CD14-positive monocyte (primary cell): ENCODE measurements around the gene KCNB1. TPM values are rescaled to one million over a fixed set of nuclear protein-coding genes. Genes with fewer than 3 reads are reported as not detected.

Experiments
- DNase-seq, 3 donors: peaks; one replicate each; pipeline ENCODE4 v3.0.0-alpha.2; 2011 to 2022
- H2AFZ ChIP-seq: 2 replicates; pipeline ENCODE4 v1.6.0; 2012; ENCODE audit warnings: mild to moderate bottlenecking, low read depth, low read length, inconsistent platforms; ENCODE audit not compliant: insufficient read depth, poor library complexity, severe bottlenecking
- H3K27ac ChIP-seq, 2 donors: 1 replicate in 1 of 2; 2 replicates in 1 of 2; pipeline ENCODE4 v1.5.1; 2012 to 2013; ENCODE audit warnings: low read length in 2 of 2, control low read depth in 1 of 2, inconsistent platforms in 1 of 2, low read depth in 1 of 2, mild to moderate bottlenecking in 1 of 2
- H3K27me3 ChIP-seq, 2 donors: one replicate each; pipeline versions ENCODE4 v1.6.0 to v1.6.1; 2011 to 2013; ENCODE audit warnings: low read length in 2 of 2; ENCODE audit not compliant: control insufficient read depth in 2 of 2, insufficient read depth in 2 of 2
- H3K36me3 ChIP-seq, 2 donors: replicated peaks in 1 of 2; 1 replicate in 1 of 2; 2 replicates in 1 of 2; pipeline versions ENCODE4 v1.5.1 to v1.6.1; 2012 to 2013; ENCODE audit warnings: low read length in 2 of 2, control low read depth in 1 of 2, inconsistent platforms in 1 of 2, mild to moderate bottlenecking in 1 of 2; ENCODE audit not compliant: insufficient read depth in 2 of 2, control insufficient read depth in 1 of 2
- H3K4me1 ChIP-seq, 2 donors: 1 replicate in 1 of 2; 2 replicates in 1 of 2; pipeline versions ENCODE4 v1.5.1 to v1.6.1; 2012 to 2013; ENCODE audit warnings: low read length in 2 of 2, control low read depth in 1 of 2, inconsistent platforms in 1 of 2, mild to moderate bottlenecking in 1 of 2, moderate library complexity in 1 of 2; ENCODE audit not compliant: insufficient read depth in 2 of 2, control insufficient read depth in 1 of 2
- H3K4me2 ChIP-seq: replicated peaks from 2 replicates; pipeline ENCODE3; 2012; ENCODE audit warnings: low read length, moderate library complexity, mild to moderate bottlenecking; ENCODE audit not compliant: poor library complexity, severe bottlenecking; ENCODE audit errors: extremely low read depth
- H3K4me3 ChIP-seq, 3 experiments: fragments of 200-600 bp in 1 of 3; sonication (generic) in 1 of 3; replicated peaks in 1 of 3; 1 replicate in 2 of 3; 2 replicates in 1 of 3; pipeline ENCODE4 v1.5.1; 2011 to 2013; ENCODE audit warnings: low read length in 3 of 3, mild to moderate bottlenecking in 3 of 3, control low read depth in 2 of 3, low read depth in 2 of 3, inconsistent platforms in 1 of 3, moderate library complexity in 1 of 3
- H3K79me2 ChIP-seq: 2 replicates; pipeline ENCODE4 v1.6.0; 2012; ENCODE audit warnings: mild to moderate bottlenecking, control low read depth, inconsistent platforms, low read length, moderate library complexity; ENCODE audit not compliant: insufficient read depth
- H3K9ac ChIP-seq: 2 replicates; pipeline ENCODE4 v1.6.0; 2017; ENCODE audit warnings: low read length, mild to moderate bottlenecking; ENCODE audit not compliant: insufficient read depth, poor library complexity, severe bottlenecking
- H3K9me3 ChIP-seq, 2 donors: replicated peaks in 1 of 2; 1 replicate in 1 of 2; 2 replicates in 1 of 2; pipeline versions ENCODE4 v1.5.1 to v1.6.1; 2012 to 2013; ENCODE audit warnings: low read length in 2 of 2, control low read depth in 1 of 2; ENCODE audit not compliant: control insufficient read depth in 1 of 2, insufficient read depth in 1 of 2
- H4K20me1 ChIP-seq: 2 replicates; pipeline ENCODE4 v1.6.0; 2012; ENCODE audit warnings: mild to moderate bottlenecking, low read length, control low read depth, moderate library complexity; ENCODE audit not compliant: insufficient read depth
- H3K27ac Mint-ChIP-seq, 7 donors: one replicate each; pipeline ENCODE4 v1.8.0; 2020; ENCODE audit warnings: mild to moderate bottlenecking in 7 of 7, mixed read lengths in 7 of 7, moderate library complexity in 6 of 7, inconsistent platforms in 2 of 7
- H3K27me3 Mint-ChIP-seq, 3 donors: one replicate each; pipeline ENCODE4 v1.8.0; 2021 to 2022; ENCODE audit warnings: low read depth in 3 of 3, mild to moderate bottlenecking in 3 of 3, mixed read lengths in 3 of 3, moderate library complexity in 3 of 3, inconsistent platforms in 1 of 3
- H3K36me3 Mint-ChIP-seq, 2 donors: one replicate each; pipeline ENCODE4 v1.8.0; 2020; ENCODE audit warnings: mixed read lengths in 2 of 2, inconsistent platforms in 1 of 2, mild to moderate bottlenecking in 1 of 2
- H3K4me1 Mint-ChIP-seq: one replicate; pipeline ENCODE4 v1.8.0; 2020; ENCODE audit warnings: mild to moderate bottlenecking, mixed read lengths
- H3K4me3 Mint-ChIP-seq, 2 donors: one replicate each; pipeline ENCODE4 v1.8.0; 2020; ENCODE audit warnings: mild to moderate bottlenecking in 2 of 2, mixed read lengths in 2 of 2, moderate library complexity in 1 of 2
- H3K9me3 Mint-ChIP-seq, 7 donors: one replicate each; pipeline ENCODE4 v1.8.0; 2020 to 2022; ENCODE audit warnings: mixed read lengths in 7 of 7, mild to moderate bottlenecking in 6 of 7, moderate library complexity in 6 of 7, inconsistent platforms in 2 of 7
- CTCF ChIP-seq: fragments of 200-600 bp; IDR thresholded peaks from one replicate; pipeline ENCODE4 v1.8.0; 2022; ENCODE audit warnings: antibody characterized with exemption, mild to moderate bottlenecking
- WGBS: methylation state at CpG from one replicate; pipeline ENCODE4 v1.1.5; 2013; ENCODE audit warnings: missing lambda C conversion rate; ENCODE audit not compliant: insufficient coverage; 5-methylcytosine and 5-hydroxymethylcytosine counted together
- intact Hi-C, 2 donors: fragments of 100-400 bp; cut with micrococcal nuclease; formaldehyde crosslinking; loops; one replicate each; pipeline versions ENCODE4 v1.15.0 to v1.15.1; 2023
- polyA plus RNA-seq, 3 donors: library from polyadenylated mRNA; depleted of rRNA in 1 of 3; unstranded in 2 of 3; stranded (reverse) in 1 of 3; fragments of 300-500 nt in 2 of 3; fragments of >200 nt in 1 of 3; fragmentation: Illumina TruSeq in 2 of 3; gene quantifications; 1 replicate in 2 of 3; 2 replicates in 1 of 3; pipeline ENCODE4 v1.2.3, GENCODE V29; 2012 to 2021

Gene KCNB1
- polyA plus RNA-seq, 3 donors = not detected

- no peak overlapping the region for H2AFZ ChIP-seq
- no peak overlapping the region for H3K9ac ChIP-seq
- H3K27me3 ChIP-seq = no peaks in the 10 kb centered on the region
- WGBS = 93% methylated on average over 3 of the region's 8 CpGs
- Mint-ChIP-seq H3K9me3 (peaks cover 4 to 14% (median 11%) of the 10 kb centered on the region in 7 donors), H3K27ac (no peak overlapping the region), H3K4me3 (no peak overlapping the region), H3K27me3 (peaks cover 8 to 14% (median 12%) of the 10 kb centered on the region in 3 donors), H3K4me1 (no peaks in the 10 kb centered on the region), H3K36me3 (no peaks in the 10 kb centered on the region)
- H3K4me2 ChIP-seq = no peak overlapping the region
- no peak overlapping the region for H3K4me3 ChIP-seq
- H3K36me3 ChIP-seq = no peaks in the 10 kb centered on the region
- no peak overlapping the region for H3K27ac ChIP-seq
- no peak for DNase-seq
- no peaks in the 10 kb centered on the region for H3K4me1 ChIP-seq
- TF ChIP-seq CTCF = no peak
- no peaks in the 10 kb centered on the region for H3K79me2 ChIP-seq
- peaks cover 0 to 9% of the 10 kb centered on the region in 2 donors for H3K9me3 ChIP-seq
- H4K20me1 ChIP-seq = no peaks in the 10 kb centered on the region
- intact Hi-C loops = no loop called here
These were observed 41.4 kb upstream of the KCNB1 start for GRCh38 chr20:49523767-49524360.

GRCh38 chr20:49521356-49521755, 38.9 kb upstream of the KCNB1 start:
- Histone ChIP-seq H4K20me1 (no peaks in the 10 kb centered on the region), H3K27me3 (no peaks in the 10 kb centered on the region), H3K36me3 (no peaks in the 10 kb centered on the region), H3K27ac (no peak overlapping the region), H3K9me3 (peaks cover 0 to 9% of the 10 kb centered on the region in 2 donors), H3K4me3 (no peak overlapping the region), H3K79me2 (no peaks in the 10 kb centered on the region), H3K9ac (no peak overlapping the region), H2AFZ (no peak overlapping the region), H3K4me1 (no peaks in the 10 kb centered on the region), H3K4me2 (no peak overlapping the region)
- 100% methylated on average over 2 of the region's 4 CpGs for WGBS
- no peak for DNase-seq
- Mint-ChIP-seq H3K4me1 (no peaks in the 10 kb centered on the region), H3K9me3 (peaks cover 4 to 14% (median 11%) of the 10 kb centered on the region in 7 donors), H3K36me3 (no peaks in the 10 kb centered on the region), H3K4me3 (no peak overlapping the region), H3K27ac (no peak overlapping the region), H3K27me3 (peaks cover 9 to 11% (median 11%) of the 10 kb centered on the region in 3 donors)
- no peak for TF ChIP-seq CTCF
- intact Hi-C loops = no loop called here
